Anterior cingulate cortex (tissue), 58 donors: Measurements from ENCODE around the gene COTL1.
"Not testable (repeated sequence)": the region's sequence is repeated elsewhere in the genome, so short reads cannot be mapped to it uniquely, and the experiment has no call there.

Experiments
- DNase-seq, 58 donors: peaks; one replicate each; lab custom pipeline; 2025; lab: John Stamatoyannopoulos, UW

Gene COTL1

DNA sequence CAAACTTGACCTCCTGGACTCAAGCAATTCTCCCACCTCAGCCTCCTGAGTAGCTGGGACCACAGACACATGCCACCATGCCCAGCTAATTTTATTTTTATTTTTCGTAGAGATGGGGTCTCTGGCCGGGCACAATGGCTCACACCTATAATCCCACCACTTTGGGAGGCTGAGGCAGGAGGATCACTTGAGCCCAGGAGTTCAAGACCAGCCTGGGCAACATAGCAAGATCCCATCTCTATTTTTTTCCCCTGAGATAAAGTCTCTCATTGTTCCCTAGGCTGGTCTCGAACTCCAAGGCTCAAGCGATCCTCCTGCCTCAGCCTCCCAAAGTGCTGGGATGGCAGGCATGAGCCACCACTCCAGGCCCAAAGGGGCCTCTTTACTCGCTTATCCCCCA is 59.0 kb downstream of the COTL1 start:
- DNase-seq, result not testable (repeated sequence)

DNA sequence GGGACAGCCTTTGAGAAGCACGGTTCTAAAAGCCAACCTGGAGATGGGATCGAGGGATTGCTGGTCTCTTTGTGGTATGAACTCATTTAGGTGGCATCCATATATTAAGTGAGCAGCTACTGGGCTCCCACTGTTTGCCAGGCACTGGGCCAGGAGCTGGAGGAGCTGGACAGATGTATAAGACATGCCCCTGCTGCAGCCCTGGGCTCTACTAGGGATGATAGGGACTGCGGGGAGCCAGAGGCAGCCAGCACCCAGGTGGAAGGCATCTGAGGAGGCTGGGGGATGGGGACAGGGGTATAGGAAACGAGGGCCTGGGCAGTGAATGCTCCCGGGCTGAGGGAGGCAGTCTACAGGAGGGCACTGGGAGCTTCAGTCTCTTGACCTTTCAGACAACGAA is 60.4 kb downstream of the COTL1 start:
- DNase-seq, result no peak

DNA sequence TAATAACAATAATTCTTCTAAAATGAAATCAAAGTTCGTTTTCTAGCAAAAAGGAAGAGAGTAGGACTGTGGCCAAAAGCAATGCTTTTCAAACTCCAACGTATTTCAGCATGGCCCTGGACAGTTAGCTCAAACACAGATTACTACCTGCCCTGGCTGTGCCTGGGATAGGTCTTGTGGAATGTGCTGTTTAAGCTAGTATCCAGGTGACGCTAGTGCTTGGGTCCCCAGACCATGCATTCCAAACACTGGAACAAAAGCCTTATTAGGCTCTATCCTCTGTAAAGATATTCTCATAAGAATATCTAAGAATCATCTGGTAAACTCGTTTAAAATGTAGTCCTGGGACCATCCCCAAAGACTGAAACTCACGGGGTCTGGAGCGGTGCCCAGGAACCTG is 60.8 kb downstream of the COTL1 start:
- DNase-seq, result no peak

DNA sequence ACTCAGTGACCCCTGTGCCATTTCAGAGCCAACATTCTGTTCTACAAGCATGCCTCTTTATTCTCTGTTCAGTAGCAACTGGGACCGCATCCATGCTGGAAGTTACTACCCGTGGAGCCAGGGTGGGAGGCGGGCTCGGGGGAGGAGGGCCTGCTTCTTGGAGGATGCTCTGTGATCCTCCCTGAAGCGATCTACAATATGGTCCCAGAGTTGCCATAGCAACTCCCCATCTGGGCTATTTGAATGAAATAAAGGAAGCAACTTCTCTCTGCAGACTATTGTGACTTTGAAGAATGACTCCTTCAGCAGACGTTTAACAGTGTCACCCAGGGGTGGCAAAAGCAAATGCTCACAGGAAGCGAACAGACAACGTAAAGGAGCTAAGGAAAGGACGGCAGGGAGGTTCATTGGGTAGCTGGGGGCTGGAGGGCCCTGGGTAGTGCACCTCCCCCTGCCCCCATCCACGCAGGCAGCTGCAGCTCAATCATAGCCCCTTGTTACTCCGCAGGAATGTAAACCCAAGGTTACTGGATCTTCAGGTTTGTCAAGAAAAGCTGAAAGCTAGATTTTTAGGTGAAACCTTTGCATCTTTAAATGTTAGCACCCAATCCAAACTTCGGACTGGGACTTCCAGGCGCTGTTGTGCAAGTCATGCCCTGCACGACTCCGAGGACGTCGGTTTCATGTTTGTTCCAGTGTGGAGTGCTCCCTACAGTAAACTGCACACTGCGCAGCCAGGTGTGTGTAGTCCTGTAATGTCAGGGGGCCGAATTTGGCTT is 62.3 kb downstream of the COTL1 start:
- peak in 52 of 58 donors; percentile 17 to 87 (median 60) for DNase-seq

DNA sequence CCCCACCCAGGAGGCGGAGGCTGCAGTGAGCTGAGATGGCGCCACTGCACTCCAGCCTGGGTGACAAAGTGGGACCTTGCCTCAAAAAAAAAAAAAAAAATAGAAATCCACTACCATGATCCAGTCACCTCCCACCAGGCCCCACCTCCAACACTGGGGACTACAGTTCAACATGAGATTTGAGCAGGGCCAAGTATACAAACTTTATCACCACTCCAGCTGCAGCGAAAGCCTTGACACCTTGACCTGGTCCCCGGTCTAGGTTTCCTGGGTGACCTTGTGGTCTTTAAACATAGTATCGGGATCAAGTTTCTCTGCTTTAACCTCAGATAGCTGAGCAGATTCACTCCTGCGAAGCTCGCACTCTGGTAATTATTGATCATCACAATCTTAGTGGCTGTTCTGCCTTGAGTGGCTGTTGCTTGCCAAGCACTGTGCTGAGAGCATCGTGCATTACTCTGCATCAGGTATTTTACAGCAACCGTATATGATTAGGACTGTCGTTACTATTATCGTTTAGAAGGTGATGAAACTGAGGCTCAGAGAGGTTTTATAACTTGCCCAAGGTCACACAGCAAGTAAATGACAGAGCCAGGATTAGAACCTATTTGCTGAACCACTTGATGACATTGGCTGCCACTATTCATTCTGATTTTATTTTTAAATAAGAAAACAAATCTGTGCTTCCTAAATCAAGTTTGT is 63.1 kb downstream of the COTL1 start:
- DNase-seq, result no peak

DNA sequence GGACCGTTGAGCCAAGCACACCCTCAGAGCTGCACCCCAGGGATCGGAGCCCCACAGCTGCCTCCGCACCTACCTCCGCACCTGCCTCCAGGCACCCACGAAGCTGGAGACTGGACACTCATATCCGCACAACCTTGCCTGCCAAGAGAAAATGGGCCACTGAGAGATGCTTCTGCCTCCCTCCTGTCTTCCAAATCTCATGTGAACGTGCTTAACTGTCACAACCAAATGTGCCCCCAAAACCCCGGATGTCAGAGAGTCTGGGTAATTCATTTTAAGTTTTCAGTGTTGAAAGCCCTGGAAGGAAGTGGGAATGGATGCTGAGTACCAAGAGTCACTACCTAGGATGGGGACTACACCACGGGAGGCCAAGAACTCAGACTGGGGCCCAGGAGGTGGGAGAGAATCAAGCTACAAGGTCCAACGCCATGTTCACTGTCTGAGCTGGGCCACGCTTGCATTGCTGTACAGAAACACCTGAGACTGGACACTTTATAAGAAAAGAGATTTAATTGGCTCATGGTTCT is 63.9 kb downstream of the COTL1 start:
- no peak for DNase-seq

DNA sequence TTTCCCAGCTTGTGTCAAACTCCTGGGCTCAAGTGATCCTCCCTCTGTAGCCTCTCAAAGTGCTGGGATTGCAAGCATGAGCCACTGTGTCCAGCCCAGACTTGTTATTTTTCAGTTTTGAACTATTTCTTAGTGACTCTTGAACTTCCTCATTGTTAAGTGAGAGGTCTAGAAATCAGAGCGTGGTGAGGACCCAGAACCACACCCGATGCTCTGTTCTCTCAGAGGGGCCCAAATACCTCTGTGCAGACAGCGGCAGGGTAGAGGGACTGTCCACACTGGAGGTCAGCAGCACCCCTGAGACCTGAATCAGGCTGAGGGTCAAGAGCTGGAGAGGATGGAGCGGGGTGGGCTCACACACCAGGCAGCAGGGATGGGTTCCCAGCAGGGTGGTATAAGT is 65.7 kb downstream of the COTL1 start:
- no peak for DNase-seq

DNA sequence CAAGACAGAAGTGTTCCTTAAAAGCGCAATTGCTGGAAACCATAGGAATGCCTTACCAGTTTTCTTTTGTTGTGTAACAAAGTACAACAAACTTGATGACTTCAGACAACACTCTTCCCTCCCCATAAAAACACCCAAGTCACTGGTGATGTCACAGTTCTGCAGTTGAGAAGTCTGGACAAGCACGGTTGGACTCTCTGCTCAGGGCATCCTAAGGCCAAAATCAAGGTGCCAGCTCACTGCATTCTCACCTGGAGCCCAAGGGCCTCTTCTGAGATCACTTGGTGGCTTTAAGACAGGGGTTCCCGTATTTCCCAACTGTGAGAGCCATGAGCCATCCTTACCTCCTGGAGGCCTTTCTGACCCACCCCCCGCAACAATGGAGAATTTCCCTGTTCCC is 67.8 kb downstream of the COTL1 start:
- DNase-seq, result no peak

DNA sequence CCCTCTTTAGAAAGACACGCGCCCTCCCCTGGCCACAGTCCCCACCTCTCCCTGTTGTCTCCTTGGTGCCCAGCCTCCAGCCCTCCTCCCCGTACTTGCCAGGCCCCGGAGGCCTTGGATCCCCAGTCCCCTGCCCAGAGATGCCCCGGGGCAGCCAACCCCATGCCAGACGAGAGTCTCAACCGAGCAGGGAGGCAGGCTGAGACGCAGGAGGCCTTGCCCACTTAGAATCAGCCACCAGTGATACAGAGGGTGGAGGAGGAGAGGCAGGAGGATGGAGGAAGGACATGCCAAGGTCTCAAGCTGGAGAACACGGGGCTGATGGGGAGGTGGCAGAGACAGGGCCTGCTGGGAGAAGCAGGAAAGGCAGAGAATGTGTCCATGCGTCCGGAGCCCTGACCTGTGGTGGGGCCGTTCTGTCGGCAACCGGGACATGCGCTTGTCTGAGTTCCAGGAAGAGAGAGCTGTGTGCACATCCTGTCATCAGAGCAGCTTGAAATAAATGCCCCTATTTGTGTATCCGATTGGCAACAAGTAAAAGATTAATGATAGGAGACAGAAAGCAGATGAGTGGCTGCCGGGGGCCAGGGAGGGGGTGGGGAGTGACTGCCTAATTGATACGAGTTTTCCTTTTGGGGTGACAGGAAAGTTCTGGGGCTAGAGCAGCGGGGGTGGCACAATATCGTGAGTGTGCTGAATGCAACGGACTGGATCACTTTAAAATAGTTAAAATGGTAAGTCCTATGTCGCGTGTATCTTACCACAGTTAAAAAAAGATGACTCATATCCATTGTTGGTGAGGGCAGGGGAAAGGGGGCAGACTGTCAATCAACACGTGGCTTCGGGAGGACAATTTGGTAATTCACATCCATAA is 68.7 kb downstream of the COTL1 start:
- DNase-seq, result peak in 28 of 58 donors; percentile 9 to 69 (median 42)

DNA sequence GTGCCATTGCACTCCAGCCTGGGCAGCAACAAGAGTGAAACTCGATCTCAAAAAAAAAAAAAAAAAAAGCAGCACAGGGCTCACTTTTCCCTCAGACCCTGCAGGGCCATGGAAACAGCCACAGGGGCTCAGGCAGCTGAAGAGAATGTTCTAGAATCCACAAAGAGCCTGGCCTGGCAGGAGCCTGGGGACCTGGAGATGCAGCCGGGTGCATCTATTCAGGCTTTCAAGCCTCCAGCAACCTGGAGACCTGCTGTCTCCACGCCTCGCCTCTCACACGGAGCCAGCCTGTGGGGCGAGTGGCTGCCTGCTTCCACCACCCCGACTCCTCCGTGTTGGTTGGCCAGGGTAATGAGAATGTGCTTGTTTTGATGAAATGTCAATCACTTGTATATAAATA is 69.4 kb downstream of the COTL1 start:
- DNase-seq, result peak in 20 of 58 donors; percentile 17 to 69 (median 50)

DNA sequence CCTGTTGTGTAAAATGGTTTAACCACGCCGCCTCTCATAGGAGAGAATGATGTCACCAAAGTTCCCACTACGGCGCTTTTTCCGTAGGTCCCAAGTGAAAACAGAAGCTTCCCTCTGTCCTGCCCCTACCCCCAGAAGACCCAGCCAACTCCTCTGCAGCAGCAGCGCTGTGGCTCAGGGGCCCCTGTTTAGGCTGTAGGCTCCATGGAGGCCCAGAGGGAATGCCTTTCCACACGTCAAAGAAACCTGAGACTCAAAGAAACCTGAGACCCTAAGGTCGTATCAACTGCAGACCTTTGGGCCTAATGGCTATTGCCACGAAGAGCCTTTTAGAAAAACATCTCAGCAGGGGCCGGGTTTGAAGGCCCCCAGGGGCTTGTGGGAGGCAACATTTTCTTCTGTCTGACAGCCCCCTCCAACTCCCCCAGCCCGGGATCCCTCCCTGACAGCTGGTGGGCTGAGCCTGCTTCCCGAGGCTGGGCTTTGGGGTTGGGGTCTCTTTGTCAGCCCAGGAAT is 70.3 kb downstream of the COTL1 start:
- no peak for DNase-seq

DNA sequence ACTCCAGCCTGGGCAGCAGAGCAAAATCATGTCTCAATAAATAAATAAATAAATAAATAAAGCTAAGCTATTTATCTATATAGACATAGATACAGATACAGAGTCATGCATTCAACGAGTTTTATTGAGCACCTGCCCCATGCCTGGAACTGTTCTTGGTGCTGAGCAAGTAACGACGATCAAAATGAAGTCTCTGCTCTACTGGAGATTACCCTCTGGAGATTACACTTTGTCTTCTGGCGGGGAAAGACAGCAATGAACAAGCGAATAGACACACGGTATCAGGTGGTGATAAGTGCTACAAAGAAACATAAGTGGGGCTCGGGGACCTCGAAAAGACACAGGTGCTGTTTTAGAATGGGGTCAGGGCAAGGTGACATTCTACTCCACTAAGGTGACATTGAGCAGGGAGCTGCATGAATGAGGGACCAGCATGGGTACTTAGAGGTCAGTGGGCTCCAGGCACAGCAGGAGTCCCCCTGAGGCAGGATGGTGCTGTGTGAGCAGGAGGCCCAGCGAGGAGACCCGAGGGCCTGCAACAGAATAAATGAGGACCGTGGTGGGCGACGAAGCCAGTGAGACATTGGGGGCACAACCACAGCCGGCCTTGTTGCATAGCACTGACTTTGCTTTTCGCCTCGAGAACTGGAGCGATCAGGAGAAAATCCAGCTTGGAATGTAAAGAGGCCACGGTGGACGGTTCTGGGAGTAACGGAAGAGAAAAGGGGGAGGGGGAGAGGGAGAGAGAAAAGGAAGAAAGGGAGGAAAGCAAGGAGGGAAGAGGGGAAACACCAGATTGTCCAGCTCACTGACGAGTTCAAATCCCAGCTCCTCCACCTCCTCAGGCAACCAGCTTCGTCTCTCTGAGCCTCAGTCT is 71.0 kb downstream of the COTL1 start:
- no peak for DNase-seq

DNA sequence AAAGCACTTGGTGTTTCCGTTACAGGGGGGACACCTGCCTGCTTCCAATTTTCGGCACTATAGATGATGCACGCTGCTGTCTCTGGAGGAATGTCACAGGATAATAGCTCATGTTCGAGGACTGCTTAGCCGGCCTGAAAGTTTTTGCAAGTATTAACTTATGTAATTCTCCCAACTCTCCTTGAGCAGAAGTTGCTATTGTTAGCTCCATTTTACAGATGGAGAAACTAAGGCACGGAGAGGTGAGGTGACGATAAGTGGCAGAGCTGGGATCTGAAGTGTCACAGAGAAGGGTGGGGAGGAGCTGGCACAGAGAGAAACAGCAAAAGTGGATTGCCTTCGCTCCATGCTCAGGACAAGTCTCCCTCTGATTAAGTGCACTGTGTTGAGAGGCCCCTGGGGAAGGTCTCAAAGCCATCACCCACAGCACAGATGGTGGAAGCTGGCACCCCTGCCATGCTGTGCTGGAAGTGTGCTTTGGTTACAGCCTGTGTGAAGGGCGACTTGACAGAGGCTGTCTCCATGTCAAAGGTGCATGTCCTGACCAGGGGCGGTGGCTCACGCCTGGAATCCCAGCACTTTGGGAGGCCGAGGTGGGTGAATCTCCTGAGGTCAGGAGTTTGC is 72.7 kb downstream of the COTL1 start:
- no peak for DNase-seq

DNA sequence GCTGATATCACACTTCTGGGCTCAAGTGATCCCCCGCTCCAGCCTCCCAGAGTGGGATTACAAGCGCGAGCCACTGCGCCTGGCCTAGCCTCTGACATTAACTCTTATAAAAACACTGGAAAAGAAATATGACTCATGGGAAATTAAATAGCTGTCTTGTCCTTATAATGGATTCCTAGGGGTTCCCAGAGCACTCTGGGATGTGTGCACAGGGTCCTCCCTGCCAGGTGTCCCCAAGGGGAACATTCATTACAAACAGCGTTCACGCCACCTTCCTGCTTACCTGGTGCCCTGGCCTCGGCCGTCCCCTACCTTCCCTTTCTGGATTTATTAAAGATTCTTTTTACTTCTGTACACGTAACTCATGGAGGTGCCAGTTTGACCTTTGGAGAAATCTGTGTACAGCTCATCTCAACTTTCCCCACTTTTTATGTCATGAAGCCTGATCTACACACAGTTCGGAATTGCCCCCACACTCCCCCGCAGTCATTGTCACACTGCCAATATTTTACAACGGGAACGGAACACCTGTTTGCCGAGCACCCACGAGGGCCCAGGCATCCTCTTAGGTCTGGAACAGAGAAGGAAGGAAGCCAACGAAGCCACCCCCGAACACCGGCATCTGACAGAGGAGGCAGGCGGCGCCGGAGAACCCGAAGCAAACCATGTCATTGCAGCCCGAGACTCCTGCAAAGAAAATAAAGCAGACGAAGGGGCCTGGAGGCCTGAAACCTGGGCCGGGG is 73.7 kb downstream of the COTL1 start:
- peak in 26 of 58 donors; percentile 6 to 57 (median 28) for DNase-seq

DNA sequence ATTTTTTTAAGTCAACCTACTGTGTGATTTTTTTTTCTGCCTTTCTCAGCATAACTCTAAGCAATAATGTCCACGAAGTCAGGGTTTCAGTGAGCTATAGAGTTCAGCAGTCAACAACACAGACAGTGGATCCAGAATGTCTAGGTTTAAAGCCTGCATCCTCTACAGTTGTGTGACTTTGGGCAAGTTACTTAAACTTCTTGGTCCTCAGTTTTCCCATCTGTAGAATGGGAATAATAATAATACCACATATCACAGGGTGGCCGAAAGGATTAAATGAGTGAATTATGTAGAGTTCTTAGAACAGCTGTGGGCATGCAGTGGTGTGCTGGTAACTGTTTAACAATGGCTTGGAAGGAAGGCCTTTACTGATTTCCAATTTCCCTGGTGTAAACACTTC is 74.6 kb downstream of the COTL1 start:
- no peak for DNase-seq

DNA sequence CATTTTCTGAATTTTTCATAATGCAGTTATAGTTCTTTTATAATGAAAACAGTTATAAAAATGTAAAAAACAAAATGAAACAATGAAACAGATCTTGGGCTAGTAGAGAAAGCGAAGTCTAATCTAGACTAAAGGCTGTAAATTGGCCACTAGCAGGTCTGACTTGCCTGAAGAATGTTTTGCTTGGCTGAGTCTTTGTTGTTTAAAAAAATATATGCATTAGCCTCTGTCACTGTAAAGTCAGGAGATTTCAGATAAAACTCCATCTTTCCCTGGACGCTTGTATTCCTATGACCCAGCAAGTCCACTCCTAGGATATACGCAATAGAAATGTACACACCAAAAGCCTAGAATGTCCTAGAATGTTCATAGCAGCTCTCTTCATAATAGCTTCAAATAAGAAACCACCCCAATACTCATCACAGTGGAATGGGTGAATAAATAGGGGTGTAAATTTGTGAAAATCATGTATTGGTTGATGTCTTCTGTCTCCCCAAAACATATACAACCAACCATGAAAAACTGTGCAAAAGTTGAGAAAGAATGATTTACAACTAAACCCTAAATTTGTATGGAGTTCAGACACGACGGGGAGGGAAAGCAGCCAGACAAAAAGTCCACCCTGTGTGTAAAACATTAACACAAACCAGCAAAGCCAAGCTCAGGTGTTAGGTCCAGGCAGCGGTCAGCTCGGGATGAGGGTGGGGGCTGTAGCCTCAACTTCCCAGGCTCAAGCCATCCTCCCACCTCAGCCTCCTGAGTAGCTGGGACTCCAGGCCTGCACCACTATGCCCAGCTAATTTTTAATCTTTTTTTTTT is 75.7 kb downstream of the COTL1 start:
- DNase-seq, result no peak

DNA sequence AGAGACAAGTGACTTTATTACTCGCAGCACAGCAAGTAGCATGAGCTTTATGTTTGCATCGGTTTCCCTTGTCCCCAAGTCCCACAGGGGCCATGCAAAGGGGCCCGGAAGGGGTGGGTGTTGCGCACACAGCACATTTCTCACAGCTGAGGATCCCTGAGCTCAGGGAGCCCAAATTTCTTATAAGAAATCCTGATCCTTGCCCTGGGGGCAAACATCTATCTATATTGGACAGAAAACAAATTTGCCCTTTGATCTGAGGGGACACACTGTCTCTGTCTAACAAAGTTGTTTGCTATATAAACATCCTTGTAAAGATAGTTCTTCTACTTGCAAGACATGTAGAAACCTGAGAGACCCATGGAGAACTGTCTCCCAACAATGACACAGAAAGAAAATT is 77.7 kb downstream of the COTL1 start:
- DNase-seq, result no peak
